ENCODE data around the gene KRCC1.
"Not testable (repeated sequence)": the region's sequence is repeated elsewhere in the genome, so short reads cannot be mapped to it uniquely, and the experiment has no call there.

KRCC1 gene

DNA sequence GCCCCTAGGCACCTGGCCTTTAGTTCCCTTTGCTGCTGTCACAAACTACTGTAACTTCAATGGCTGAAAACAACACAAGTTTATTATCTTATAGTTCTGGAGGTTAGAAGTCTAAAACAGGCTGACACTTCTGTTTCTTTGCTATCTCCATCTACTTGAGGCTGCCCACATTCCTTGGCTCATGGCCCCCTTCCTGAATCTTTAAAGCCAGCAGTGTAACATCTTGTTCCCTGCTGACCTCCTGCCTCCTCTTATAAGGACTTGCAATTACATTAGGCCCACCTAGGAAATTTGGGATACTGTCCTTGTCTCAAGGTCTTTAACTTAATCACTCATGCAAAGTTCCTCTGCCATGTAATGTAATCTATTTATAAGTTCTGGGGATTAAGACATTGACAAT lies 18.6 kb upstream of the KRCC1 start:
- DNase-seq: no peak

DNA sequence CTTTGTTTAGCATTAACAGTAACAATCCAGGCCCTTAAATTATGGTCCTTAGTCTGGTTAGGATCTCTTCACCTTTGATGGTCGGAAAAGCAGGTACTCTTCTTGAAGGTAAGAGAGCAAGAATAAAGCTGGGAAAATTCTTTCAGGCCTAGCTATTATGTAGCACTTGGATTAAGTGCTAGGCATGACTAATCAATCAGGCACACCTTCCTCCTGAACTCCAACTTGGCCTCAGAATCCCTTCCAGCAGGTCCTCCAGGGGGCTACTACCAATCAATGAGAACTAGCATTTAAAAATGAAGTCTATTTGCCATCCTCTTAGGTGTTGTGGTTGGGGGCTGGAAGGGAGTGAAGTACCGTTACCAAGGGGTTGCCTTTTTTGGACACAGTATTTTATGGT lies 15.8 kb upstream of the KRCC1 start:
- DNase-seq: no peak

DNA sequence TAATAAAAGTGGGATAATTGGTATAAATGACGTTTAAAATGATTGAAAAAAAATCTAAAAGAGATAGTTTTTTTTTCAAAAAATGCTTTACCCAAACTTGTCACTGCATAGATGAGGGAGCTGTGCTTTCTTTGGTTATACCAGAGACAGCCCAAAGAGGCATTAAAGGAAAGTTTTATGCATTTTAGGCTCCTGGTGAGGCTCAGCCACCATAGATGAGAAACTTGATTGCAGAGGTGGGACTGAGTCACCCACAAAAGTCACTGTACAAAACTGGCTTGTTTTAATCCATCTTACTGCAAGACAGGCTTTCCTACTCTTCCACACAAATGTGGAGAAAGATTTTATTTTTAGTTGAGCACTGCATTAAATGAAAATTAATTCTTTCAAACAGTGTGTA lies 14.5 kb upstream of the KRCC1 start:
- DNase-seq: no peak

DNA sequence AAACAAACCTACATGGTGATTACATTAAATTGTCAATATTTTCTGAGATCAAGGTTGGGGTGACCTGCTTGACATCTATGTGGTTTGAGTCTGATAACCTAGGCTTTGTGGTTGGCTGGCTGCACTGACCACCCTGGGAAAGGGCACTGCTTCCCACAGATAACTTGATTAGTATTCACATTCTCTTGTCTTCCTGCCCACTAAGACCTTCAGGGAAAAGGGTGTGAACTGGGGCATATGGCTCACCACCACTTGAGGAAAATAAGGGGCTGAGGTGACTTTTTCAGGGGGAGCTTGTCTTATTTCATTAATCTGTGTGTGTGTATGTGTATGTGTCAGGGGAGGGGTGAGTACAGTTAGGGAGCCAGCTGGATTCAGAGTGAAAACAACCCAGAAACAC lies 13.5 kb upstream of the KRCC1 start:
- no peak for DNase-seq

DNA sequence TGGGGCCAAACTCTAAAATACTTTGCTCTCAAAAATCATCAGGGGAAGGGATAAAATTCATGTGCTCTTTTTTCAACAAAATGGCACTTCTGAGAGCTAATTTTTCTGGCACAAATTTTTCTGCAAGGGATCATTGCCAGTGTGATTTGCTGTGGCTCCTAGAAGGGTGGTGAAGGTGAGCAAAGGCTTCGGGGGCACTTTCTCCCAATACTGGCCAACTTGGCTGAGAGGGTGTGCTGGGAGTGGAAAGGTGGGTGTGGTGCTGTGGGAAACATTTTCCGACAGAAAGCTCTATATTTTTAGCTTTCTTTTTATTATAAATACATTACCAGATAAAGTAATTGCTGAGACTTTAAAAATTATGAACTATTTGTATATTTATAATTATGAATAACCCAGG lies 12.5 kb upstream of the KRCC1 start:
- no peak for DNase-seq

DNA sequence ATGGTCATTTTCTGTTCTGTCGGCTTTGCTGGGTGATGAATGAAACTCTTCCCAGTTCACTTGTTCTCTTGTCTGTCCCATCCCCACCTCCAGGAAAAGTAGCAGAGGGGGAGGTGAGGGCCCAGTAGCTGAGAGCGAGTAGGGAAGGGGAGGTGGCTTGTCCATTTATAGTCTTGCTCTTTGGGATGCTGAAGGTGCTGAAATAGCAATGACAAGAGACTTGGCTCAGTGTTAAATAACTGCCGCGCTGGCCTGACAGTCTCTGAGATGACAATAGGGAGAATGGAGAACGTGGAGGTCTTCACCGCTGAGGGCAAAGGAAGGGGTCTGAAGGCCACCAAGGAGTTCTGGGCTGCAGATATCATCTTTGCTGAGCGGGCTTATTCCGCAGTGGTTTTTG lies 12.0 kb upstream of the KRCC1 start, which contains the start of gene SMYD1:
TSS of gene SMYD1 (plus strand) at position 228 of the 400 bp plus-strand sequence. CDS start at position 268, 40 bp downstream.
- DNase-seq: no peak

DNA sequence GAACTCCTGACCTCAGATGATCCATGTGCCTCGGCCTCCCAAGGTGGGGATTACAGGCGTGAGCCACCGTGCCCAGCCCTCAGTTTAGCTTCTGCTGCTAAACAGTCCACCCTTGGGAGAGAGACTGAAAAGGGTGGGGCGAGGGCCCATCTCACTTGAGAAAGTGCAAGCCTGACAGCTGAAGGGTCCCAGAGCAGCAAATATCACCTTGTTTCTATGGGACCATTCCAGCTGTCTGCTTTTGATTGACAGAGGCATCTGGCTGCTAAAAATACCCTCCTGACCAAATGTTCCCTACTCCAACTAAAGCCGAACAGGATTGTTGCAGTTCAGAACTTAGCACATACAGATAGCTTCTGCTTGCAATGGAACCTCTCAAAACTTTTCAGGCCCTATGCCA lies 11.6 kb upstream of the KRCC1 start:
- DNase-seq: no peak

DNA sequence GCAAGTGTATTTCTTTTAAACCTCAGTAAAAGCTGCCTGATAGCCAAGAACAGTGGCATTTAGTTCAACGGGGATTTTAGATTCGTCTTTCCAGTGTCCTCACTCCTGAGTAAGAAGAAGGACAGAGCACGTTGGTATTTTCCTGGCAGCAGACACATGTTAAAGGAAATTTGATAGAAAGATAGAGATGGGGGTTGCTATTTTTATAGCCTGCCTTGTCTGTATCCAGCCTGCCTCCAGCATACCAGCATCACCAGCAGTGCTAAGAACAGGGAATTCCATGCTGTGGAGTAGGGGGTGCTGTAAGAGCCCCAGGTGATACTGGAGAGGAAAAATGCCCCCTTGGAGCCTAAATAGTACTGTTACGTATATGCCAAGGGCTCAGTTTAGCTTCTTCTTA lies 11.0 kb upstream of the KRCC1 start:
- DNase-seq: no peak

DNA sequence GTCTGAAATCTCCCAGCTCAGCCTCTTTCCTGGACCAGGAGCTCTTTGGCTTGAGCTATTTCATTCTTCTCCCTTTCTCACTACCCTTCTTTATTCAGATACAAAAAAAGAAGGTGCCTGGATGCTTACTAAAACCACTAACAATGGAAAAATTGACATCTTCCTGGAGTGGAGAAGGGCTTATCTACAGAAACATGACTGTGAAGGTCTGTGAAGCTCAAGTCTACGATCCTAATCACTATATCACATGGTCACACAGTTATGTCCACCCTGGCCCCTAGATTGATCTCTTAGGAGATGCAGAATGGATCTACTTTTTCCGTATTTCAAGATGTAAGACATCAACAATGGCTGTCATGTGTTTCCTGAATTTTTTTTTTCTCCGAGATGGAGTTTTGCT lies 5.7 kb upstream of the KRCC1 start:
- no peak for DNase-seq

DNA sequence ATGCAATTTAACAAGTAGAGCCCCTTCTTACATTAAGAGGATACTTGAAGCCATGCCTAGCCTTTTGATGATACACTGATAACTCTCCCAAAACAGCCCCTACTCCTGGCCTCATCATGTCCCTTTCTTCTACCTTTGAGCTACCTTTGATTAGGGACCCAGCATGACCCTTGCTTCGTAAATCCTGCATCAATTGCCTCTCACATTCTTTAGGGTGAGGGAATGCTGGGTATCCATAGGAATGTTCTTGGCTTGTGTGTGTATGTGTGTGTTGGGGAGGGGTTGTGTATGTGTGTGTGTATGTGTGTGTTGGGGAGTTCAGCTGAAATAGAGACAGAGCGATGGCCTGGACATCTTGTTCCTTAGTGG lies 5.3 kb upstream of the KRCC1 start:
- DNase-seq: no peak

DNA sequence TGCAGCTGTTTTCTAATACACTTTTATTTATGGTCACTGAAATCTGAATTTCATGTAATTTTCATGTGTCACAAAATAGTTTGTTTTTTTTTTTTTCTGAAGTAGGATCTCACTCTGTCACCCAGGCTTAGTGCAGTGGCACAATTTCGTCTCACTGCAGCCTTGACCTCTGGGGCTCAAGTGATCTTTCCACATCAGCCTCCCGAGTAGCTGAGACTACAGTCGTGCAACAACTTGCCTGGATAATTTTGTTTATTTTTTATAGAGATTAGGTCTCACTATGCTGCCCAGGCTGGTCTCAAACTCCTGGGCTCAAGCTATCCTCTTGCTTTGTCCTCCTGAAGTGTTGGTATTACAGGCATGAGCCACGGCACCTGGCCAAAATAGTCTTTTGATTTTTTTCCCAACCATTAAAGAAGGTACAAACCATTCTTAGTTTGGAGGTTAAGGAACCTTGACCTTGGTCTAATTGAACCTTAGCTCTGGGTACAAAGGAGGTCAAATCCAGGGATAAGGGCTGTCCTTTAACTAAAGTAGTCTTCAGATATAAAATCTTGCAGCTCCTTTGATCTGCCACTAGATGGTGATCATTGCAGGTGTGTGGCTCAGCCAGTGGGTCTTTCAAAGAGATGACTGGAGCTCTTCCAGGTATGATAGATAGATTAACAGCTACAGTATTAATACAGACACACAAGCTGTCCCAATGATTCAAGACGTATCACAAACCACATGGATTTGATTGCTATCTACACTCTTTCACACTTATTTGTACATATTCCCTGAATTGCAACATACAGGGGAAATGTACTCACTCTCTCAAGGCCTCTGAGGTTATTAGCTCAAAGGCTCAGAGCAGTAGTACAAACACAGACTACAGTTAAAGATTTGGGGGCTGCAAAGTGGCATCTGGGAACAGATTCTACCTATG lies 4.7 kb upstream of the KRCC1 start:
- peak; percentile 19 for DNase-seq

DNA sequence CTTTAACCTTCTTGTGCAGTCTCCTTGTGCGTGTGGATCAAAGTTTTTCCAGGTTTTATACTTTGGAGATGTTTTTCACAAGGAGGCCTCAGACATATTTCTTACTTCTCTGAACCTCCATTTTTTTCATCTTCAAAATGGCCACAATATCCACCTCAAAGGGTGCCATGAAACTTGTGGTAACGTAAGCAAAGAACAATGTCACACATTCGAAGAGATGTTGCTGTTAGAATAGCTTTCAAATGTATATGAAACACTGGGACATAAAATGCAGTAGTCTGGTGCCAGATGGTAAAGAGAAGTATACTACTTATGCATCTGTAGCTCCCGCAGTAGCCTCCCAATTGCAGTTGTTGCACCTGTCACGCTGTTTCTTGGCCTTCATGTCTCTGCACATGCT lies 2.6 kb upstream of the KRCC1 start:
- no peak for DNase-seq

DNA sequence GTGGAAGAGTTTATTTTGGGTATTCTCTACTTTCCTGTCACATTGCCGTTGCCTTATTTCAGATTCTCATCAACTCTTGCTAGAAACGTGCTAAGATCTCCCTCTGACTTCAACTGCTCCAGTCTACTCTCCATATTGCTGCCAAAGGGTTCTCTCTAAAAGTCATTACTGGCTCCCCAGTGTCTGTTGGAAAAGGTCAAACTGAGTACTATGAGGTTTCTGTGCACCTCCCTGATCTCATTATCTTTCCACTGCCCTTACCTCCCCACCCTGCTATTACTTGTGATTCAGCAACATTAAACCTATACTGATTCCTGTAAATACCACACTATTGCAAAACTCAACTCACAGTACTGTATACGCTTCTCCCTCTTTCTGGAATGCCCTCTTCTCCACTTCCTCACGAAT lies 1.9 kb upstream of the KRCC1 start:
- no peak for DNase-seq

DNA sequence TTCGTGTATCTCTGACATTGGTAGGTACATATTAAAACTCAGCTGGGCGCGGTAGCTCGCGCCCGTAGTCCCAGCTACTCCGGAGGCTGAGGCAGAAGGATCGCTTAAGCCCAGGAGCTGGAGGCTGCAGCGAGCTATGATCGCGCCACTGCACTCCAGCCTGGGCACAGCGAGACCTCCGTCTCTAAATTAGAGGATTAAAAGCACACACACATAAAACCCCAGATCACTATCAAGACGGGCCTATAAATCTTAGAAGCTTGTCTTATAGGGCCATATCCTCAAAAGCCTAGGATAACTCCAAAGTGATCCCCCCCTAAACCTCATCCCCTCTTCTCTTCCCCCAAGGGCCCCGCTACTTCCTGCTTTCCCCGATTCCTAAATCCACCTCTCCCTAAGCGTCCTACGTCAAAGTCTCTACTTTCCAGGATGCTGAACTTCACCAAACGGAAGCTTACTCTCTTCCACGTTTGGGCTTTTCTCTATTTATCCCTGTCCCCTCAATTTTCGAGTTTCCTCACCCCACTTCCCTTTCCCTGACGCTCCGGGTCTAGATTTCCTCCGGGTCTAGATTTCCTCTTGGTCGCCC lies 707 bp downstream of the KRCC1 start:
- DNase-seq: no peak

DNA sequence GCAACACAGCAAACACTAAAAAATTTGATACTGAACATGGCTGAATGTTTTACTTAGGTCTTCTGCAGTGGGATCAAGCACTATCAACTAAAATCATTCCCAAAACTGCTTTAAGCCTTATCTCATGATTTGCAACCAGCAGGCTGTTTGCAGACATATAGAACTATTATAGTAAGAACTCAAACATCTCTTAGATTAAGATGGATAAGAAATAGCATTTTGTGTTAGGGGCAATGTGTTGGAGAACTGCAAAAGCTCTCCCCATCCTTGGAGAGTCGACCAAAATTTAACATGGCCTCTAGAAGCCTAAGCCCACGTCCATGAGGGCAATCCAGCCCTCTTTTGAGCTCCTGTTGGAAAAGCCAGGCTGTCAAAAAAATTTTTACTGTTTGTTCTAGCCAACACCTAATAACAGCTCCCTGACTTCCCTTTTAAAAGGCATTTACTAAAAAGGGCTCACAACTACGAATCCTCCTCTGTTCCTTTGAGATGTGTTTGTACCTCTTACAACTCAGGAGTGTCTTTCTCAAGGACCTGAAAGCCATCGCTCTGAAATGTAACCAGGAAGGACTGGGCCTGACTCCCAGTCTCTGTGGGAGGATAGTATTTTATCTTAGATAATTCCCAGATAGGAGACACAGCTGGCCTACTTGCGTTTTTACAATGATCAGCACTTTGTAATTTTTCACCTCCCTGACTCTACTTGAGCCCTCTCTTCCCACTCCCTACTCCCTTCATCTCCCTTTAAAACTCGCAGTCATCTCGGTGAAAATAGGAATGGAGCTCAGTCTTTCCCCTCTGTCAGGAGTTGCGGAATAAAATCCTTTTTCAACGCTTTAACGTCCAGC lies 1.4 kb downstream of the KRCC1 start:
- DNase-seq: no peak

DNA sequence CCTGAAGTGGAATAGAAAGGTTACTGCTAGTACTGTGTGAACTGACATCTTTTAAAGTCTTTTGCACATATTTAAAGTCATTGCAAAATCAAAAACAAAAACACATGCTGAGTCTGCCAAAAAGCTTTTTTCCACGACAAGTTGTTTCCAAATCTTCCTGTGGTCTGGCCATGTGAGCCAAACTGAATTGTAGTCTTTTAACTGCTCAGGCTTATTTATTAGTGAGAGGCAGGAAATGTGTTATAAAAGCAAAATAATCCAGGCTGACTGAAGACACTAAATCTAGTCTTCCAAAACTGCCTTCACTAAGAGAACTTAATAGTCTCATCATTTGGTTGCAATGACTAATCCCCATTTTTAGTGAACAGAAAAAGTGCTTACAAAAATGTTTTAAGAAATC lies 2.3 kb downstream of the KRCC1 start:
- DNase-seq: no peak

DNA sequence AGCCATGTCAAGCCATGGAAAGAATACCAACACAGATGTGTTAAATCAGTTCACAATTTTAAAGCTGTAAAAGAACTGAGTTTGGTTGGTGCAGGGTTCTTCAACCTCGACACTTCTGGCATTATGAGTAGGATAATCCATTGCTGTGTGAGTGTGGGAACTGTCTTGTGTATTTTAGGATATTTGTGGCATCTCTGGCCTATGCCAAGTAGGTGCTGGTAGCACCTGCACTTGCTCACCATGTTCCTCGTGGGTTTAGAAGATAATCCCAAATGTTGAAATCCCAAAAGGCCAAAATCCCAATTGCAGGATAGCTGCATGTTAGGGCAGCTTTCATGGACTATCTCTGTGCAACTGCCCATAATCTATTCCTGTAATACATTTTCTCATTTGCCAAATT lies 3.8 kb downstream of the KRCC1 start:
- DNase-seq: no peak

DNA sequence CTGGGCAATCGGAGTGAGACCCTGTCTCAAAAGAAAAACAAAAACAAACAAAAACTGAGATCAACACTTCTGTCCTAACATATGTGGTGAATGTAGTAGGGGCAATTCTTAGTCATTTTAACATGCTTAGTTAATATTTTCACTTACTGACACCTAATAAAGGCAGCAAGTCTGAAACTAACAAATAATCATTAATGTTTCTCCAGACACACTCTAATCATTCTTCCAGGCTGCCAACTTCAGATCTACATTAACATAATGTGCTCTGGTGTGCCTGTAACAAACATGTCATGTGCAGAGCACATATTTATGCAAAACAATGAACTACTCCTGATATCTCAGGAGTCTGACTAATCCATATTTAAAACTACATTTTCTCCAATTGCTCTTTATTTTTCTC lies 6.0 kb downstream of the KRCC1 start:
- no peak for DNase-seq

DNA sequence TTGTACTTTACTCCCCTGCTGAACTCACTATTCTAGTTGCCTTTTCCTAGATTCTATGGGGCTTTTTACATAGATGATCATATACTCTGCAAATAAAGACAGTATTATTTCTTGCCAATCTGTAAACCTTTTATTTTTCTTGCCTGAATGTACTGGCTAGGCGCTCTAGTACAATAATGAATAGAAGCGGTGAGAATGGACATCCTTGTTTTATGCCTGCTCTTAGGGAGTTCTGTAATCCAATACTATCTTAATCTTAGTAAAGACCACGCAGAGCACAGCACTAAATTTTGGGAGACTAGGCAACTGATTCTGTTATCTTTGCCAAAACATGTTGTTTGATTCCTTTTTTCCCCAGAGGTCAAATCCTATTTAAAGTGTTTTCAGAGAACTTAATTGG lies 7.0 kb downstream of the KRCC1 start:
- no peak for DNase-seq

DNA sequence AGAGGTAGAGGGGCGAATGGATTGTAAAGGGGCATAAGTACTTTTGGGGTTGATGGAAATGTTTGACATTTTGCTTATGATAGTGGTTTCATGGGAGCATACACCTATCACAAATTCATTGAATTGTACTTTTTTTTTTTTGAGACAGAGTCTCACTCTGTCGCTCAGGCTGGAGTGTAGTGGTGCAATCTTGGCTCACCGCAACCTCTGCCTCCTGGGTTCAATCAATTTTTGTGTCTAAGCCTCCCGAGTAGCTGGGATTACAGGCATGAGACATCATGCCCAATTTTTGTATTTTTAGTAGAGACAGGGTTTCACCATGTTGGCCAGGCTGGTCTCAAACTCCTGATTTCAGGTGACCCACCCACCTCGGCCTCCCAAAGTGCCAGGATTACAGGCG lies 10.0 kb downstream of the KRCC1 start:
- not testable (repeated sequence) for DNase-seq

DNA sequence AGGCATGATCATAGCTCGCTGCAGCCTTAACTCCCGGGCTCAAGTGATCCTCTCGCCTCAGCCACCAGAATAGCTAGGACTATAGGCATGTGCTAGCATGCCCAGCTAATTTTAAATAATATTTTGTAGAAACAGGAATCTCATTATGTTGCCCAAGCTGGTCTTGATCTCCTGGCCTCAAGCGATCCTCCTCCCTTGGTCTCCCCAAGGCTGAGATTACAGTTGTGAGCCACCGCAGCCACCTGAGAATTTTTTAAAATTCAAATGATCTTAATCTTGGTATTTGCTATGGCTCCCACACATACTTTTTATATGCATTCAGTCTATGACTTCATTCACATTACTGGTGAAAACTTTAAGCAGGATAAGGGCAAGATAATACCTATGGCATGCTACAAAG lies 13.1 kb downstream of the KRCC1 start:
- DNase-seq: no peak

DNA sequence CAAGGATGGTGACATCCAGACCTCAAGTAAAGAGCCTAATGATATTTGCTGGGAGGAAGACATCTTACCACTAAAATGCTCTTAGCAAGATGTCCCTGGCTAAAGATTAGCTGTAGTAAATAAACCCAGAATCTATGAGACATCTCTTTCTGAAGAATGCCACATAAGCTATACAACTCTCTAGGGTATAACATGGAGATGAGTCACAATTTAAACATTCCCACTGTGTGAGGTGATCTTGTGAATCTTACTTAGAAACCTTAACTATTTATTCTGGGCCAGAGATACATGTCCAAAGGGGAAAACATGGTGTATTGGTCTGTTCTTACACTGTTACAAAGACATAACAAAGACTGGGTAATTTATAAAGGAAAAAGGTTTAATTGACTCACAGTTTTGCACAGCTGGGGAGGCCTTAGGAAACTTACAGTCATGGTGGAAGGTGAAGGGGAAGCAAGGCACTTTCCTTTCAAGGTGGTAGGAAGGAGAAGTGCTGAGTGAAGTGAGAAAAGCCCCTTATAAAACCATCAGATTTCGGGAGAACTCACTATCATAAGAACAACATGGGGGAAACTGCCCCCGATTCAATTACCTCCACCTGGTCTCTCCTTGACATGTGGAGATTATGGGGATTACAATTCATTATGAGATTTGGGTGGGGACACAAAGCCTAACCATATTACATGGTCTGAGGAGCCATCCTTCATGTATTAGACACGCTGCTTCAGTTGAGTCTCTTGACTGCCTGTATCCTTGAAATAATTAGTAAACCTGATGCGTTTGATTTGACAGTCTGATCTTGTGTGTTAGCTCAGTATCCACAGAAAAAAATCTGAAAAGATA lies 17.1 kb downstream of the KRCC1 start:
- DNase-seq: no peak

DNA sequence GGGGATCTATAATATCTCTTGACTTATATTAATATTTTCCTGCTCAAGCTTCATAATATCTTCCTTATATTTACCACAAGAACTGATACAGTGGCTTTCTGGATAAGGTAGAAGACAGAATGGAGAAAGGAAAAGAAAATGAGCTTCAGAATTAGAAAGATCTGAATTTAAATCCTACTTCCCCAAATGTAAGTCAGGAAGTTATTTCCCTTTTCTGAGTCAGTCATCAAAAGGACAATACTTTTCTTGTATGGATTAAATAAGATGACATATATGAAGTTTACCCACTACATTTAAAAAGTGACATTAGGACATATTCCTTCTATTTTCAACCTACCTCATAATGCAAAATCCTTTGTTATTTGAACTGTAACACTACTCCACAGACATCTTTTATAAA lies 19.0 kb downstream of the KRCC1 start:
- no peak for DNase-seq

Measured in activated naive CD4-positive, alpha-beta T cell treated with anti-CD3 and anti-CD28 coated beads, Interleukin-2, amount 50 U/mL, for 16 hours (primary cell).